H1 (cell line): ENCODE data around the gene PRSS23. TPM values are rescaled to one million over a fixed set of nuclear protein-coding genes. Genes with fewer than 3 reads are reported as not detected.
A peak's percentile ranks its signal among the peaks of the same experiment; 100 is the strongest.

Experiments used
- CTCF ChIA-PET: fragments of 300-600 bp; sonication (Branson Sonifier 250); formaldehyde crosslinking; loops from one replicate; lab custom pipeline; 2021; ENCODE audit not compliant: partially characterized antibody; lab: Charles Lee
- POLR2A ChIA-PET: fragments of 300-600 bp; sonication (Branson Sonifier 250); formaldehyde crosslinking; loops from one replicate; lab custom pipeline; 2021; ENCODE audit warnings: inconsistent platforms; ENCODE audit not compliant: partially characterized antibody; lab: Charles Lee
- DNase-seq, 2 experiments: peaks; one replicate each; pipeline versions ENCODE4 v3.0.0 to v3.0.0-alpha.2; 2010 to 2022; ENCODE audit warnings: low spot score in 2 of 2, low read depth in 1 of 2, mixed read lengths in 1 of 2
- FAIRE-seq: peaks from 2 replicates; lab custom pipeline; 2011; peaks lifted over from hg19 to GRCh38; lab: Jason Lieb, UNC
- H2AFZ ChIP-seq: 2 replicates; pipeline ENCODE4 v1.8.1; 2012; ENCODE audit warnings: low read length, inconsistent platforms
- H2AK5ac ChIP-seq: 2 replicates; pipeline ENCODE4 v1.6.1; 2013; ENCODE audit warnings: low read depth, low read length
- H2BK120ac ChIP-seq: replicated peaks from 2 replicates; pipeline ENCODE3; 2013; ENCODE audit warnings: low read depth, low read length, inconsistent platforms
- H2BK12ac ChIP-seq: 2 replicates; pipeline ENCODE4 v1.6.1; 2013; ENCODE audit warnings: low read depth, low read length
- H2BK15ac ChIP-seq: 2 replicates; pipeline ENCODE4 v1.6.1; 2013; ENCODE audit warnings: low read length
- H2BK20ac ChIP-seq: 2 replicates; pipeline ENCODE4 v1.6.1; 2013; ENCODE audit warnings: low read length
- H2BK5ac ChIP-seq: 2 replicates; pipeline ENCODE4 v1.6.1; 2013; ENCODE audit warnings: low read depth, low read length
- H3K14ac ChIP-seq: 2 replicates; pipeline ENCODE4 v1.6.1; 2013; ENCODE audit warnings: inconsistent platforms; ENCODE audit not compliant: insufficient read length
- H3K18ac ChIP-seq: 2 replicates; pipeline ENCODE4 v1.6.1; 2013; ENCODE audit warnings: low read length; ENCODE audit errors: extremely low read depth
- H3K23ac ChIP-seq: 2 replicates; pipeline ENCODE4 v1.6.1; 2013; ENCODE audit warnings: inconsistent platforms; ENCODE audit not compliant: insufficient read length
- H3K23me2 ChIP-seq: 2 replicates; pipeline ENCODE4 v1.6.1; 2013; ENCODE audit warnings: low read depth, low read length
- H3K27ac ChIP-seq: 2 replicates; pipeline ENCODE4 v1.6.1; 2011; ENCODE audit warnings: low read depth, low read length, inconsistent platforms
- H3K27me3 ChIP-seq, 4 experiments: replicated peaks in 1 of 4; 1 replicate in 1 of 4; 2 replicates in 3 of 4; pipeline versions ENCODE4 v1.6.1 to v1.8.1; 2011 to 2013; ENCODE audit warnings: low read length in 3 of 4, mild to moderate bottlenecking in 3 of 4, inconsistent platforms in 2 of 4, mixed read lengths in 2 of 4, moderate library complexity in 1 of 4; ENCODE audit not compliant: control insufficient read depth in 3 of 4, insufficient read depth in 3 of 4; ENCODE audit errors: extremely low read depth in 1 of 4
- H3K36me3 ChIP-seq, 4 experiments: 2 replicates each; pipeline versions ENCODE4 v1.6.1 to v1.8.1; 2011 to 2013; ENCODE audit warnings: mild to moderate bottlenecking in 4 of 4, low read length in 3 of 4, moderate library complexity in 2 of 4, control low read depth in 1 of 4, inconsistent platforms in 1 of 4; ENCODE audit not compliant: insufficient read depth in 4 of 4, control insufficient read depth in 2 of 4
- H3K4ac ChIP-seq: replicated peaks from 2 replicates; pipeline ENCODE3; 2013; ENCODE audit warnings: low read length, low read depth, mixed read lengths, inconsistent platforms; ENCODE audit not compliant: insufficient read length
- H3K4me1 ChIP-seq, 4 experiments: replicated peaks in 1 of 4; 1 replicate in 1 of 4; 2 replicates in 3 of 4; pipeline versions ENCODE4 v1.6.1 to v1.8.1; 2011 to 2013; ENCODE audit warnings: low read length in 3 of 4, inconsistent platforms in 2 of 4, mixed read lengths in 1 of 4; ENCODE audit not compliant: insufficient read depth in 4 of 4, control insufficient read depth in 3 of 4
- H3K4me2 ChIP-seq, 2 experiments: 2 replicates each; pipeline versions ENCODE4 v1.6.1 to v1.8.1; 2011 to 2013; ENCODE audit warnings: low read depth in 2 of 2, low read length in 2 of 2, control low read depth in 1 of 2, inconsistent platforms in 1 of 2, mild to moderate bottlenecking in 1 of 2; ENCODE audit not compliant: insufficient read depth in 1 of 2
- H3K4me3 ChIP-seq, 4 experiments: fragments of 200-600, 300-600 bp in 1 of 4; sonication (generic), shearing (Covaris generic), sonication (Bioruptor Twin) in 1 of 4; 2 replicates each; pipeline versions ENCODE4 v1.5.1 to v1.8.1; 2011 to 2016; ENCODE audit warnings: low read length in 4 of 4, low read depth in 3 of 4, control low read depth in 2 of 4, inconsistent platforms in 2 of 4, mild to moderate bottlenecking in 2 of 4, mixed read lengths in 1 of 4, moderate library complexity in 1 of 4; ENCODE audit not compliant: insufficient read depth in 2 of 4; ENCODE audit errors: extremely low read depth in 1 of 4
- H3K56ac ChIP-seq: replicated peaks from 2 replicates; pipeline ENCODE3; 2013; ENCODE audit warnings: low read depth, mild to moderate bottlenecking, mixed read lengths, low read length, inconsistent platforms; ENCODE audit not compliant: insufficient read length
- H3K79me1 ChIP-seq: 2 replicates; pipeline ENCODE4 v1.6.1; 2013; ENCODE audit warnings: low read depth, low read length, control low read depth
- H3K79me2 ChIP-seq, 2 experiments: 2 replicates each; pipeline versions ENCODE4 v1.6.1 to v1.8.1; 2012 to 2013; ENCODE audit warnings: low read length in 2 of 2, mild to moderate bottlenecking in 2 of 2, inconsistent platforms in 1 of 2; ENCODE audit not compliant: insufficient read depth in 2 of 2, control insufficient read depth in 1 of 2
- H3K9ac ChIP-seq, 4 experiments: replicated peaks in 1 of 4; 1 replicate in 1 of 4; 2 replicates in 3 of 4; pipeline versions ENCODE4 v1.6.1 to v1.8.1; 2011 to 2013; ENCODE audit warnings: low read depth in 3 of 4, low read length in 3 of 4, control low read depth in 2 of 4, mild to moderate bottlenecking in 2 of 4, moderate library complexity in 2 of 4, inconsistent platforms in 1 of 4; ENCODE audit errors: extremely low read depth in 1 of 4
- H3K9me3 ChIP-seq, 2 experiments: 2 replicates each; pipeline versions ENCODE4 v1.6.1 to v1.8.1; 2012 to 2013; ENCODE audit warnings: mild to moderate bottlenecking in 2 of 2, moderate library complexity in 2 of 2, control low read depth in 1 of 2, inconsistent platforms in 1 of 2, low read depth in 1 of 2, low read length in 1 of 2, mixed read lengths in 1 of 2; ENCODE audit not compliant: insufficient read depth in 2 of 2
- H4K20me1 ChIP-seq, 2 experiments: replicated peaks in 1 of 2; 2 replicates each; pipeline versions ENCODE3 to v1.8.1; 2011 to 2013; ENCODE audit warnings: inconsistent platforms in 2 of 2, low read length in 2 of 2, mild to moderate bottlenecking in 1 of 2; ENCODE audit not compliant: insufficient read depth in 2 of 2, control insufficient read depth in 1 of 2
- H4K5ac ChIP-seq: 2 replicates; pipeline ENCODE4 v1.6.1; 2013; ENCODE audit warnings: low read length, low read depth, mixed read lengths, inconsistent platforms; ENCODE audit not compliant: insufficient read length
- H4K8ac ChIP-seq: 2 replicates; pipeline ENCODE4 v1.8.0; 2013; ENCODE audit warnings: mild to moderate bottlenecking, moderate library complexity, low read length, inconsistent platforms; ENCODE audit not compliant: insufficient read depth; ENCODE audit errors: extremely low read depth
- H4K91ac ChIP-seq: replicated peaks from 2 replicates; pipeline ENCODE3; 2013; ENCODE audit warnings: low read length, mixed read lengths, inconsistent platforms; ENCODE audit not compliant: insufficient read length
- ATF2 ChIP-seq: IDR thresholded peaks from 2 replicates; pipeline ENCODE4 v1.6.1; 2012; ENCODE audit warnings: low read length, inconsistent platforms
- CBX5 ChIP-seq: fragments of 300-800, 300-1000 bp; sonication (generic); IDR thresholded peaks from 2 replicates; pipeline ENCODE4 v1.7.1; 2016; ENCODE audit warnings: antibody characterized with exemption, low read length, low read depth
- CBX8 ChIP-seq: fragments of 300-800, 300-1000 bp; sonication (generic); IDR thresholded peaks from 2 replicates; pipeline ENCODE4 v1.7.1; 2016; ENCODE audit warnings: low read depth, low read length, borderline replicate concordance
- CTCF ChIP-seq, 3 experiments: IDR thresholded peaks; 1 replicate in 2 of 3; 2 replicates in 1 of 3; pipeline versions ENCODE4 v1.5.1 to v1.6.1; 2011; ENCODE audit warnings: low read length in 3 of 3, mild to moderate bottlenecking in 3 of 3, inconsistent platforms in 2 of 3, low read depth in 1 of 3, moderate library complexity in 1 of 3; ENCODE audit not compliant: insufficient read depth in 1 of 3; ENCODE audit errors: control extremely low read depth in 1 of 3
- RAD21 ChIP-seq, 2 experiments: IDR thresholded peaks in 1 of 2; conservative IDR thresholded peaks in 1 of 2; 2 replicates each; pipeline ENCODE4 v1.6.1; 2011; ENCODE audit warnings: low read depth in 2 of 2, low read length in 2 of 2, improper control_type of control experiment in 1 of 2, inconsistent platforms in 1 of 2, mild to moderate bottlenecking in 1 of 2, moderate library complexity in 1 of 2
- RFX5 ChIP-seq: IDR thresholded peaks from 2 replicates; pipeline ENCODE4 v1.6.1; 2011; ENCODE audit warnings: low read depth, low read length, improper control_type of control experiment, borderline replicate concordance
- SIX5 ChIP-seq: IDR thresholded peaks from 2 replicates; pipeline ENCODE4 v1.6.1; 2011; ENCODE audit warnings: mild to moderate bottlenecking, low read depth, low read length
- WGBS, 2 experiments: shearing (Covaris generic) in 1 of 2; methylation state at CpG; one replicate each; pipeline versions ENCODE4 v1.1.6 to v1.1.7; 2013 to 2015; ENCODE audit warnings: low lambda C conversion rate in 2 of 2, mixed read lengths in 2 of 2, inconsistent platforms in 1 of 2, low coverage in 1 of 2, missing lambda C conversion rate in 1 of 2; ENCODE audit not compliant: insufficient replicate concordance in 2 of 2, insufficient coverage in 1 of 2, insufficient read length in 1 of 2; ENCODE audit errors: extremely low coverage in 1 of 2, missing lambda C conversion rate in 1 of 2; 5-methylcytosine and 5-hydroxymethylcytosine counted together
- polyA plus RNA-seq, 7 experiments: library from polyadenylated mRNA; depleted of rRNA in 3 of 7; stranded (reverse) in 5 of 7; unstranded in 2 of 7; fragments of >200 nt in 5 of 7; fragments of 200-250 nt in 2 of 7; gene quantifications; 1 replicate in 5 of 7; 2 replicates in 1 of 7; 4 replicates in 1 of 7; pipeline versions ENCODE4 v1.2.1 to v1.2.3, GENCODE V29; 2011 to 2013; ENCODE audit warnings: missing spikeins in 2 of 7, mixed read lengths in 2 of 7
- total RNA-seq: library from RNA; stranded (reverse); fragmentation: NEBNext Ultra II Directional; extraction: Animal tissue kit (Norgen Biotek cat#: 25700); gene quantifications from 2 replicates; pipeline ENCODE4 v1.2.1, GENCODE V29; 2021

The PRSS23 gene
- total and polyA plus RNA-seq, 2 of the 8 experiments (the other 6 are each of a cell fraction or from before 2014, with no cell fraction given): 4.4 to 5.6 TPM

GRCh38 chr11:86818462-86819192, 18.3 kb downstream of the PRSS23 start:
- FAIRE-seq: peak; percentile 72
- H3K4me2 ChIP-seq: no peak overlapping the region
- no peak for DNase-seq
- TF ChIP-seq ATF2 (no peak), CTCF (IDR thresholded peaks at IDR 0.05; ENCODE audit: control extremely low read depth in 1 of 3, insufficient read depth in 1 of 3, low read depth in 1 of 3, low read length in 3 of 3) (peak in 2 of 3 experiments; percentile 64 to 79; a peak in 3 of 4 replicates), CBX5 (no peak), RAD21 (IDR thresholded peaks at IDR 0.05 in 1 of 2, conservative IDR thresholded peaks at IDR 0.05 in 1 of 2; ENCODE audit: low read depth in 2 of 2, low read length in 2 of 2) (peak; percentile 90), RFX5 (no peak), SIX5 (no peak), CBX8 (no peak)

More at GRCh38 chr11:86818462-86819192, 18.3 kb downstream of the PRSS23 start:
- no peak overlapping the region for H2BK120ac ChIP-seq
- no peaks in the 10 kb centered on the region for H3K4me1 ChIP-seq
- H3K14ac ChIP-seq: no peak overlapping the region
- no peaks in the 10 kb centered on the region for H3K79me2 ChIP-seq
- no peaks in the 10 kb centered on the region for H3K23me2 ChIP-seq
- H4K8ac ChIP-seq: no peak overlapping the region
- CTCF ChIA-PET: interaction anchor here (0.6 to 2.7 kb wide), 10 partner anchors 16 to 368 kb away, joined by 3 to 9 read pairs (median 4); no protein-coding TSS in a partner anchor
- no peak overlapping the region for H3K27ac ChIP-seq
- H3K9me3 ChIP-seq: no peaks in the 10 kb centered on the region
- H3K27me3 ChIP-seq: no peaks in the 10 kb centered on the region
- no peak overlapping the region for H3K4me3 ChIP-seq
- H2AFZ ChIP-seq: peak overlapping the region; percentile 95
- no peak overlapping the region for H3K4ac ChIP-seq
- H3K36me3 ChIP-seq: no peaks in the 10 kb centered on the region
- no peak overlapping the region for H2AK5ac ChIP-seq
- WGBS, 2 experiments: 43% methylated on average over 9 of the region's 9 CpGs; no CpG with 5 or more reads in 1 of the 2 experiments
- H4K20me1 ChIP-seq: no peaks in the 10 kb centered on the region
- no peak overlapping the region for H2BK15ac ChIP-seq
- H4K91ac ChIP-seq: no peak overlapping the region
- no peak overlapping the region for H2BK5ac ChIP-seq
- no peak overlapping the region; the same call in 1 of the 2 replicates for H2BK12ac ChIP-seq
- no peak overlapping the region for H4K5ac ChIP-seq
- H2BK20ac ChIP-seq: no peak overlapping the region
- POLR2A ChIA-PET: no interaction called here
- H3K9ac ChIP-seq: no peak overlapping the region
- no peak overlapping the region for H3K23ac ChIP-seq
- no peak overlapping the region for H3K56ac ChIP-seq
- H3K18ac ChIP-seq: no peak overlapping the region
- H3K79me1 ChIP-seq: no peaks in the 10 kb centered on the region
